Common myeloid progenitor, CD34-positive (primary cell): ENCODE results near the gene EXOC6B.
"Not testable (repeated sequence)": the region's sequence is repeated elsewhere in the genome, so short reads cannot be mapped to it uniquely, and the experiment has no call there.

Experiments used
- CTCF ChIA-PET: fragments of 350-600 bp; sonication (Branson Sonifier 250); formaldehyde crosslinking; loops from one replicate; lab custom pipeline; 2021; ENCODE audit warnings: antibody characterized with exemption; lab: Charles Lee
- POLR2A ChIA-PET: fragments of 350-600 bp; sonication (Branson Sonifier 250); formaldehyde crosslinking; loops from one replicate; lab custom pipeline; 2021; ENCODE audit warnings: antibody characterized with exemption; lab: Charles Lee
- DNase-seq, 3 donors: peaks; one replicate each; pipeline versions ENCODE4 v3.0.0 to v3.0.0-alpha.2; 2013
- H3K27ac ChIP-seq, 2 experiments: 1 replicate in 1 of 2; 2 replicates in 1 of 2; pipeline ENCODE4 v1.7.0; 2013; ENCODE audit warnings: inconsistent platforms in 2 of 2, low read length in 2 of 2, mild to moderate bottlenecking in 2 of 2, low read depth in 1 of 2, moderate library complexity in 1 of 2; ENCODE audit not compliant: severe bottlenecking in 2 of 2, insufficient read depth in 1 of 2, poor library complexity in 1 of 2
- H3K27me3 ChIP-seq, 5 experiments: replicated peaks in 2 of 5; 1 replicate in 3 of 5; 2 replicates in 2 of 5; pipeline versions ENCODE4 v1.6.1 to v1.7.0; 2013; ENCODE audit warnings: low read length in 4 of 5, mild to moderate bottlenecking in 2 of 5, moderate library complexity in 2 of 5, inconsistent platforms in 1 of 5; ENCODE audit not compliant: insufficient read depth in 5 of 5, control insufficient read depth in 4 of 5
- H3K36me3 ChIP-seq, 4 experiments: 1 replicate in 2 of 4; 2 replicates in 2 of 4; pipeline versions ENCODE4 v1.6.1 to v1.7.0; 2013; ENCODE audit warnings: low read length in 3 of 4, control low read depth in 1 of 4, mild to moderate bottlenecking in 1 of 4; ENCODE audit not compliant: control insufficient read depth in 4 of 4, insufficient read depth in 4 of 4
- H3K4me1 ChIP-seq, 4 experiments: 1 replicate in 3 of 4; 2 replicates in 1 of 4; pipeline versions ENCODE4 v1.6.1 to v1.7.1; 2013; ENCODE audit warnings: low read length in 3 of 4, mild to moderate bottlenecking in 3 of 4, control low read depth in 1 of 4, inconsistent platforms in 1 of 4, moderate library complexity in 1 of 4; ENCODE audit not compliant: control insufficient read depth in 4 of 4, insufficient read depth in 4 of 4; ENCODE audit errors: control extremely low read depth in 1 of 4
- H3K4me3 ChIP-seq, 7 experiments: 1 replicate in 4 of 7; 2 replicates in 3 of 7; pipeline versions ENCODE4 v1.5.1 to v1.7.0; 2013; ENCODE audit warnings: mild to moderate bottlenecking in 7 of 7, low read length in 6 of 7, moderate library complexity in 6 of 7, inconsistent platforms in 2 of 7, low read depth in 2 of 7, control low read depth in 1 of 7; ENCODE audit not compliant: insufficient read depth in 4 of 7, control insufficient read depth in 1 of 7; ENCODE audit errors: extremely low read depth in 1 of 7
- H3K9me3 ChIP-seq, 5 experiments: 1 replicate in 4 of 5; 2 replicates in 1 of 5; pipeline versions ENCODE4 v1.6.1 to v1.7.1; 2013; ENCODE audit warnings: low read length in 4 of 5, mild to moderate bottlenecking in 2 of 5, inconsistent platforms in 1 of 5, low read depth in 1 of 5, moderate library complexity in 1 of 5; ENCODE audit not compliant: control insufficient read depth in 4 of 5, insufficient read depth in 2 of 5; ENCODE audit errors: control extremely low read depth in 1 of 5
- WGBS: methylation state at CpG from one replicate; pipeline ENCODE4 v1.1.5; 2013; ENCODE audit not compliant: insufficient coverage; 5-methylcytosine and 5-hydroxymethylcytosine counted together

EXOC6B gene

GRCh38 chr2:72649810-72650209, 176.0 kb downstream of the EXOC6B start:
- ChIA-PET POLR2A (no interaction called here), CTCF (no interaction called here)
- no peaks in the 10 kb centered on the region for H3K27me3 ChIP-seq
- DNase-seq: no peak
- H3K4me3 ChIP-seq: no peak overlapping the region
- 98% methylated on average over 5 of the region's 6 CpGs for WGBS
- no peak overlapping the region for H3K27ac ChIP-seq
- H3K36me3 ChIP-seq: no peaks in the 10 kb centered on the region
- H3K4me1 ChIP-seq: no peaks in the 10 kb centered on the region
- H3K9me3 ChIP-seq: peaks cover 0 to 1% (median 0%) of the 10 kb centered on the region in 5 experiments

DNA sequence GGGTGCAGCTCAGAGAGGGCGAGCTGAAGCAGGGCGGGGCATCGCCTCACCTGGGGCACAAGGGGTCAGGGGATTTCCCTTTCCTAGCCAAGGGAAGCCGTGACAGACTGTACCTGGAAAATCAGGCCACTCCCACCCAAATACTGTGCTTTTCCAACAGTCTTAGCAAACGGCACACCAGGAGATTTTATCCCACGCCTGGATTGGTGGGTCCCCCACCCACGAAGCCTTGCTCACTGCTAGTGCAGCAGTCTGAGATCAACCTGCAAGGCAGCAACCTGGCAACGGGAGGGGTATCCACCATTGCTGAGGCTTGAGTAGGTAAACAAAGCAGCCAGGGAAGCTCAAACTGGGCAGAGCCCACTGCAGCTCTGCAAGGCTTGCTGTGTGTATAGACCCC, 184.6 kb downstream of the EXOC6B start:
- CTCF ChIA-PET, H3K27ac ChIP-seq, DNase-seq, H3K36me3 ChIP-seq, H3K27me3 ChIP-seq, H3K4me3 ChIP-seq, H3K4me1 ChIP-seq, H3K9me3 ChIP-seq, POLR2A ChIA-PET: not testable (repeated sequence)
- WGBS: 100% methylated on average over 7 of the region's 8 CpGs

GRCh38 chr2:72638600-72639211, 187.1 kb downstream of the EXOC6B start:
- no peak for DNase-seq
- Histone ChIP-seq H3K27me3 (no peaks in the 10 kb centered on the region), H3K27ac (no peak overlapping the region), H3K4me1 (no peaks in the 10 kb centered on the region), H3K36me3 (no peaks in the 10 kb centered on the region), H3K9me3 (peaks cover 0 to 7% (median 0%) of the 10 kb centered on the region in 5 experiments), H3K4me3 (no peak overlapping the region)
- CTCF ChIA-PET: no interaction called here
- POLR2A ChIA-PET: no interaction called here
- 97% methylated on average over 6 of the region's 6 CpGs for WGBS

DNA sequence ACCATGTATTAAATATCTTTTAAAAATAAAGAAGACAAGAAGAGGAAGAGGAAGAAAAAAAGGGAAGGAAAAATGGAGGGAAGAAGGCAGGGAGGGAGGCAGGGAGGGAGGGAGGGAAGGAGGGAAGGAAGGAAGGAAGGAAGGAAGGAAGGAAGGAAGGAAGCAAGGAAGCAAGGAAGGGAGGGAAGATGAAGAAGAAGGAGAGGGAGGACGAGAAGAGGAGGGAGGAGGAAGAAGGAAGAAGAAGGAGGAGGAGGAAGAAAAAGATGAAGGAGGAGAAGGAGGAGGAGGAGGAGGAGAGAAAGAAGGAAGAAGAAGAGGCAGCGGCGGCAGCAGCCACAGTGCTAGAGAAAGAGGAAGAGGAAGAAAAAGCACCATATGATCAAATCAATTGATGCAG, 189.6 kb downstream of the EXOC6B start:
- peaks cover 0 to 1% (median 0%) of the 10 kb centered on the region in 5 experiments for H3K9me3 ChIP-seq
- POLR2A ChIA-PET: no interaction called here
- H3K36me3 ChIP-seq: no peaks in the 10 kb centered on the region
- DNase-seq: no peak
- no peaks in the 10 kb centered on the region for H3K4me1 ChIP-seq
- no peaks in the 10 kb centered on the region for H3K27me3 ChIP-seq
- 100% methylated on average over 1 of the region's 3 CpGs for WGBS
- H3K4me3 ChIP-seq: no peak overlapping the region
- CTCF ChIA-PET: no interaction called here
- H3K27ac ChIP-seq: no peak overlapping the region

DNA sequence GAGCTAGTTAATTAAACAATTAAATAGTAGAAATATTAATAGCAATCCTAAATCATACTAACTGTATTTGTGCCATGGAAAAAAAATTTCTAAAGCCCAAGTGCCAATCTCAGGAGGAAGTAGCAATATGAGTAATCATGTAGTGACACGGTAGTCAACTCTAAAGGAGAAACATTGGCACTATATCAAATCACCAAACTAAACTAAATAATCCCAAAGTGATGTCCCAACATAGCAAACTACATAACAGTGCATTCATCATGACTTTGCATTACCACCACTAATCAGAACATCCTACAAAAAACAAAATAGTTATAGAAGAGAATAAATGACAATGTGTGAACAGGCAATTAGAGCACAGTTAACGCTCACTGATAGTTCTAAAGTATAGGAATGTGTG, 195.1 kb downstream of the EXOC6B start:
- CTCF ChIA-PET: no interaction called here
- POLR2A ChIA-PET: no interaction called here
- Histone ChIP-seq H3K4me1 (no peaks in the 10 kb centered on the region), H3K9me3 (no peaks in the 10 kb centered on the region), H3K36me3 (no peaks in the 10 kb centered on the region), H3K27me3 (no peaks in the 10 kb centered on the region), H3K4me3 (no peak overlapping the region), H3K27ac (no peak overlapping the region)
- DNase-seq: no peak
- WGBS: no CpG with 5 or more reads among the region's 2 CpGs

DNA sequence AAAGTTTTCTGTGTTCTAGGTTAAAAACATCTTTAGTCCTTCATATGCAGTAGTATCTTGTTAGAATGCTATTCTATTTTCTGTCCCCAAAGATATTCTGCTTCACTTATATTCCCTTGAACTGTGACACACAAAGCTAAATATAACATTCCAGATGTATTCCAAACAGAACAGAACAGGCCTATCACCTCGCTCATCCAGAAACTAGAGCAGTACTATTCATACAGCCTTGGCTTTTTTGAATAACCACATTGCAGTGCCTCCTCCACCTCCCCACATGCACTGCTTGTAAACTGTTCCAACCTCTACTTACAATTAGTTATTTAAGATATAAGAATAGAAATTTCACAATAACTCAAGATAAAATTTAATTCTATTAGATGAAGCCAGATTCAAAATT, 196.8 kb downstream of the EXOC6B start:
- H3K9me3 ChIP-seq: no peaks in the 10 kb centered on the region
- ChIA-PET CTCF (no interaction called here), POLR2A (no interaction called here)
- WGBS: no CpG with 5 or more reads among the region's 1 CpG
- H3K4me1 ChIP-seq: no peaks in the 10 kb centered on the region
- no peak overlapping the region for H3K27ac ChIP-seq
- no peak overlapping the region for H3K4me3 ChIP-seq
- no peaks in the 10 kb centered on the region for H3K27me3 ChIP-seq
- no peaks in the 10 kb centered on the region for H3K36me3 ChIP-seq
- DNase-seq: no peak

GRCh38 chr2:72627083-72627482, 198.8 kb downstream of the EXOC6B start:
- CTCF ChIA-PET: no interaction called here

More at GRCh38 chr2:72627083-72627482, 198.8 kb downstream of the EXOC6B start:
- POLR2A ChIA-PET: no interaction called here
- DNase-seq: no peak
- Histone ChIP-seq H3K9me3 (no peaks in the 10 kb centered on the region), H3K4me3 (no peak overlapping the region), H3K27ac (no peak overlapping the region), H3K4me1 (no peaks in the 10 kb centered on the region), H3K36me3 (no peaks in the 10 kb centered on the region), H3K27me3 (no peaks in the 10 kb centered on the region)
- no CpG with 5 or more reads among the region's 1 CpG for WGBS
